HepG2 (cell line): ENCODE data around the gene ZMPSTE24.
"Not testable (repeated sequence)": the region's sequence is repeated elsewhere in the genome, so short reads cannot be mapped to it uniquely, and the experiment has no call there.

Experiments
- CHD2 ChIP-seq: IDR thresholded peaks from 2 replicates; pipeline ENCODE4 v1.6.1; 2011; ENCODE audit warnings: low read depth, low read length, improper control_type of control experiment
- DNMT3B ChIP-seq: conservative IDR thresholded peaks from 2 replicates; pipeline ENCODE4 v1.6.1; 2016; ENCODE audit warnings: missing biosample characterization, control low read depth
- EP300 ChIP-seq, 3 experiments: sonication (generic) in 1 of 3; formaldehyde crosslinking in 1 of 3; IDR thresholded peaks; 2 replicates each; pipeline versions ENCODE4 v1.5.1 to v1.6.1; 2011 to 2020; ENCODE audit warnings: low read depth in 2 of 3, low read length in 2 of 3, borderline replicate concordance in 1 of 3, improper control_type of control experiment in 1 of 3, mild to moderate bottlenecking in 1 of 3, missing genetic modification reagents in 1 of 3, moderate library complexity in 1 of 3
- HNRNPLL ChIP-seq: fragments of 200-400 bp; formaldehyde crosslinking; IDR thresholded peaks from 2 replicates; pipeline ENCODE4 v1.6.1; 2017; ENCODE audit warnings: mild to moderate bottlenecking, low read depth, low read length; ENCODE audit not compliant: poor library complexity, severe bottlenecking
- JUNB ChIP-seq: sonication (generic); formaldehyde crosslinking; IDR thresholded peaks from 2 replicates; pipeline ENCODE4 v1.8.0; 2022; ENCODE audit warnings: missing genetic modification reagents, mild to moderate bottlenecking, borderline replicate concordance
- PHF20 ChIP-seq: sonication (generic); formaldehyde crosslinking; IDR thresholded peaks from 2 replicates; pipeline ENCODE4 v1.5.0; 2020; ENCODE audit warnings: mild to moderate bottlenecking, missing genetic modification reagents
- POLR2A ChIP-seq, 2 experiments: IDR thresholded peaks; 2 replicates each; pipeline ENCODE4 v1.6.1; 2011; ENCODE audit warnings: low read depth in 2 of 2, low read length in 2 of 2, mild to moderate bottlenecking in 1 of 2, moderate library complexity in 1 of 2; ENCODE audit not compliant: insufficient read depth in 1 of 2
- PRMT3 ChIP-seq: sonication (generic); formaldehyde crosslinking; IDR thresholded peaks from 2 replicates; pipeline ENCODE4 v1.8.1; 2022; ENCODE audit warnings: low read depth, mild to moderate bottlenecking, moderate library complexity, missing genetic modification reagents, borderline replicate concordance
- ZNF251 ChIP-seq: sonication (generic); formaldehyde crosslinking; IDR thresholded peaks from 2 replicates; pipeline ENCODE4 v1.9.0; 2021; ENCODE audit warnings: mild to moderate bottlenecking, missing genetic modification reagents
- ZNF274 ChIP-seq: sonication (generic); formaldehyde crosslinking; IDR thresholded peaks from 2 replicates; pipeline ENCODE4 v1.5.1; 2020; ENCODE audit warnings: mild to moderate bottlenecking, missing genetic modification reagents
- ZNF672 ChIP-seq: sonication (generic); formaldehyde crosslinking; IDR thresholded peaks from 2 replicates; pipeline ENCODE4 v1.8.1; 2022; ENCODE audit warnings: missing genetic modification reagents
- TF ChIP-seq, protein P1 (sequence below): sonication (generic); formaldehyde crosslinking; IDR thresholded peaks from 2 replicates; pipeline ENCODE4 v1.8.1; 2022; ENCODE audit warnings: mild to moderate bottlenecking, missing genetic modification reagents
- TF ChIP-seq, protein P2 (sequence below): sonication (generic); formaldehyde crosslinking; IDR thresholded peaks from 2 replicates; pipeline ENCODE4 v1.9.0; 2021; ENCODE audit warnings: missing genetic modification reagents, mild to moderate bottlenecking, borderline replicate concordance

DNA sequence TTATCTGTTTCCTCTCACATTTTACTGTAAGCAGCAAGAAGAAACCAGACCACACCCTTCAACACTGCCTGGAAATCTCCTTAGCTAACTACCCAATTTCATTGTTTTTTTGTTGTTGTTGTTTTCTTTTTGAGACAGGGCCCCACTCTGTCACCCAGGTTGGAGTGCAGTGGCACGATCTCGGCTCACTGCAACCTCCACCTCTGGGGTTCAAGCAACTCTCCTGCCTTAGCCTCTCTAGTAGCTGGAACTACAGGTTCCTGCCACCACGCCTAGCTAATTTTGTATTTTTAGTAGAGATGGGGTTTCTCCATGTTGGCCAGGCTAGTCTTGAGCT is 84.3 kb downstream of the ZMPSTE24 start:
- TF ChIP-seq POLR2A (IDR thresholded peaks at IDR 0.05; ENCODE audit: insufficient read depth in 1 of 2, low read depth in 2 of 2, low read length in 2 of 2); ZNF672 (CRISPR knock-in tag); PRMT3; ZNF251 (CRISPR knock-in tag); CHD2; ZNF274 (CRISPR knock-in tag); DNMT3B (CRISPR knock-in tag); HNRNPLL; EP300 (IDR thresholded peaks at IDR 0.05; ENCODE audit: low read depth in 2 of 2, low read length in 2 of 2); EP300 (CRISPR knock-in tag; IDR thresholded peaks at IDR 0.05; ENCODE audit: borderline replicate concordance); JUNB (CRISPR knock-in tag); PHF20 (CRISPR knock-in tag): not testable (repeated sequence)
- TF ChIP-seq, protein P1, sequence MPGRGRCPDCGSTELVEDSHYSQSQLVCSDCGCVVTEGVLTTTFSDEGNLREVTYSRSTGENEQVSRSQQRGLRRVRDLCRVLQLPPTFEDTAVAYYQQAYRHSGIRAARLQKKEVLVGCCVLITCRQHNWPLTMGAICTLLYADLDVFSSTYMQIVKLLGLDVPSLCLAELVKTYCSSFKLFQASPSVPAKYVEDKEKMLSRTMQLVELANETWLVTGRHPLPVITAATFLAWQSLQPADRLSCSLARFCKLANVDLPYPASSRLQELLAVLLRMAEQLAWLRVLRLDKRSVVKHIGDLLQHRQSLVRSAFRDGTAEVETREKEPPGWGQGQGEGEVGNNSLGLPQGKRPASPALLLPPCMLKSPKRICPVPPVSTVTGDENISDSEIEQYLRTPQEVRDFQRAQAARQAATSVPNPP (CRISPR knock-in tag) = not testable (repeated sequence)
- TF ChIP-seq, protein P2, sequence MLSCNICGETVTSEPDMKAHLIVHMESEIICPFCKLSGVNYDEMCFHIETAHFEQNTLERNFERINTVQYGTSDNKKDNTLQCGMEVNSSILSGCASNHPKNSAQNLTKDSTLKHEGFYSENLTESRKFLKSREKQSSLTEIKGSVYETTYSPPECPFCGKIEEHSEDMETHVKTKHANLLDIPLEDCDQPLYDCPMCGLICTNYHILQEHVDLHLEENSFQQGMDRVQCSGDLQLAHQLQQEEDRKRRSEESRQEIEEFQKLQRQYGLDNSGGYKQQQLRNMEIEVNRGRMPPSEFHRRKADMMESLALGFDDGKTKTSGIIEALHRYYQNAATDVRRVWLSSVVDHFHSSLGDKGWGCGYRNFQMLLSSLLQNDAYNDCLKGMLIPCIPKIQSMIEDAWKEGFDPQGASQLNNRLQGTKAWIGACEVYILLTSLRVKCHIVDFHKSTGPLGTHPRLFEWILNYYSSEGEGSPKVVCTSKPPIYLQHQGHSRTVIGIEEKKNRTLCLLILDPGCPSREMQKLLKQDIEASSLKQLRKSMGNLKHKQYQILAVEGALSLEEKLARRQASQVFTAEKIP (CRISPR knock-in tag) = not testable (repeated sequence)
